ENCODE data around the gene PHF21B.

Gene PHF21B

GRCh38 chr22:44834065-44834464, 175.7 kb downstream of the PHF21B start:
- no peak for DNase-seq

- no peak for DNase-seq
Measured at GRCh38 chr22:44831885-44832284, 177.9 kb downstream of the PHF21B start.
